Esophagus squamous epithelium (tissue), 4 donors: ENCODE data around the gene EEF1AKMT1.

Experiments used
- CTCF ChIP-seq, 6 experiments: fragments of 450-650 bp in 4 of 6; fragments of 200-600 bp in 2 of 6; sonication (generic) in 2 of 6; IDR thresholded peaks; one replicate each; pipeline ENCODE4 v1.5.1; 2016 to 2019; ENCODE audit warnings: antibody characterized with exemption in 6 of 6, mild to moderate bottlenecking in 4 of 6, moderate library complexity in 4 of 6
- POLR2A ChIP-seq, 4 donors: fragments of 450-650 bp; IDR thresholded peaks; one replicate each; pipeline ENCODE4 v1.6.1; 2017; ENCODE audit warnings: antibody characterized with exemption in 4 of 4, mild to moderate bottlenecking in 4 of 4, moderate library complexity in 3 of 4

GRCh38 chr13:20789665-20790064 lies 15.9 kb upstream of the EEF1AKMT1 start:
- TF ChIP-seq CTCF (IDR thresholded peaks at IDR 0.05) (no peak), POLR2A (IDR thresholded peaks at IDR 0.05) (no peak)
